Stimulated activated naive B cell treated with anti-CD40 and anti-IgM and Interleukin-4, amounts not matched to agents 10 μg/mL and 1 μg/mL and 100 μg/mL, for 72 hours (primary cell): Measurements from ENCODE around the gene SLC2A5.

ENCODE experiments used
- ATAC-seq, 2 donors: fragments of 150-1000 bp; cut with Tn5 transposase; replicated peaks; 2 replicates each; pipeline ENCODE4 v1.10.0; 2021; ENCODE audit warnings: moderate library complexity in 1 of 2
- DNase-seq: peaks from one replicate; pipeline ENCODE4 v3.0.0; 2021
- H3K27ac Mint-ChIP-seq: one replicate; pipeline ENCODE4 v1.8.0; 2022; ENCODE audit warnings: mild to moderate bottlenecking, mixed read lengths
- H3K27me3 Mint-ChIP-seq, 2 donors: one replicate each; pipeline ENCODE4 v1.8.0; 2022; ENCODE audit warnings: mixed read lengths in 2 of 2
- H3K36me3 Mint-ChIP-seq, 2 donors: one replicate each; pipeline ENCODE4 v1.8.0; 2022; ENCODE audit warnings: mixed read lengths in 2 of 2, mild to moderate bottlenecking in 1 of 2
- H3K4me1 Mint-ChIP-seq, 2 donors: one replicate each; pipeline ENCODE4 v1.8.0; 2022; ENCODE audit warnings: mixed read lengths in 2 of 2, mild to moderate bottlenecking in 1 of 2
- H3K4me3 Mint-ChIP-seq, 2 donors: one replicate each; pipeline ENCODE4 v1.8.0; 2022; ENCODE audit warnings: mild to moderate bottlenecking in 2 of 2, mixed read lengths in 2 of 2, moderate library complexity in 1 of 2
- H3K9me3 Mint-ChIP-seq, 2 donors: one replicate each; pipeline ENCODE4 v1.8.0; 2022; ENCODE audit warnings: mixed read lengths in 2 of 2, mild to moderate bottlenecking in 1 of 2

The SLC2A5 gene, protein sequence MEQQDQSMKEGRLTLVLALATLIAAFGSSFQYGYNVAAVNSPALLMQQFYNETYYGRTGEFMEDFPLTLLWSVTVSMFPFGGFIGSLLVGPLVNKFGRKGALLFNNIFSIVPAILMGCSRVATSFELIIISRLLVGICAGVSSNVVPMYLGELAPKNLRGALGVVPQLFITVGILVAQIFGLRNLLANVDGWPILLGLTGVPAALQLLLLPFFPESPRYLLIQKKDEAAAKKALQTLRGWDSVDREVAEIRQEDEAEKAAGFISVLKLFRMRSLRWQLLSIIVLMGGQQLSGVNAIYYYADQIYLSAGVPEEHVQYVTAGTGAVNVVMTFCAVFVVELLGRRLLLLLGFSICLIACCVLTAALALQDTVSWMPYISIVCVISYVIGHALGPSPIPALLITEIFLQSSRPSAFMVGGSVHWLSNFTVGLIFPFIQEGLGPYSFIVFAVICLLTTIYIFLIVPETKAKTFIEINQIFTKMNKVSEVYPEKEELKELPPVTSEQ

DNA sequence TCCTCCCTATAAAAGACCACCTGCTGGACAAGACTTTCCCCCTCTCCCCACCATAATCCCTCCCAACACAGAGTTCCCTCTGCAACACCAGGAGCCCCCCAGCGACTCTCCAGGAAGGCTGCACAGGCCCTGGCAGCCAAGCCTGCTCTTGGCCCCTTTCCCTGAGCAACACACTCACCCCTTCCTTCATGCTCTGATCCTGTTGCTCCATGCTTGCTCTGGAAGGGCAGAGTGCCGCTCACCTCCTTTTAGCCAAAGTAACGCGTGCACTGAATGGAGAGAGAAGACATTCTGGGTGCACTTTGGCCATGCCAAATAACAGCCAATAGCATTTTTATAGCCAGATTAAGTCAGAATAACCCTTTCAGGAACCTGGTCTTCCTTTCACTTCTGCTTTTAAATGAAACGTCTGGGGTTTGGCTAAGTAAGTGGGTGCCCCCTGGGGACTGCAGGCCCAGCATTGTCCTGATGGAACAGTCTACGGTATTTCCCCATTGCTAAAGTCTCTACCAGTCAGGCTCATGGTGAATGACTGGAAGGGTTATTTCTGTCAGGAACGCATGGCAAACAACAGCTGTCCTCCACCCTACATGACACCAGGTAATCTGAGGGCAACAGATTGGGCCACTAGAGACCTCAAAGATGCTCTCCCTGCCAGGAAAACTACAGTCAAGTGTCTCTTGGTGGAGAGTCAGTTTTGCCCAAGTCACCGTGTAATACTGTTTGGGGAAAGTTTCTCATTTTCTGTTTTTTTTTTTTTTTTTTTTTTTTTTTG is at the start of gene SLC2A5:
Gene SLC2A5 (minus strand): TSS at position 310 of the 775 bp plus-strand sequence. CDS start 99 bp downstream, at position 211.
- Mint-ChIP-seq H3K27me3 (peaks cover 0 to 4% of the 10 kb centered on the region in 2 donors), H3K27ac (peak within 1 kb of the TSS; percentile 95), H3K36me3 (peaks cover 0 to 9% of the 10 kb centered on the region in 2 donors), H3K4me1 (peaks cover 39 to 87% of the 10 kb centered on the region in 2 donors), H3K4me3 (peak within 1 kb of the TSS; percentile 87 to 88), H3K9me3 (no peaks in the 10 kb centered on the region)
- DNase-seq (peak; percentile 90), ATAC-seq (peak; percentile 96 to 98)

DNA sequence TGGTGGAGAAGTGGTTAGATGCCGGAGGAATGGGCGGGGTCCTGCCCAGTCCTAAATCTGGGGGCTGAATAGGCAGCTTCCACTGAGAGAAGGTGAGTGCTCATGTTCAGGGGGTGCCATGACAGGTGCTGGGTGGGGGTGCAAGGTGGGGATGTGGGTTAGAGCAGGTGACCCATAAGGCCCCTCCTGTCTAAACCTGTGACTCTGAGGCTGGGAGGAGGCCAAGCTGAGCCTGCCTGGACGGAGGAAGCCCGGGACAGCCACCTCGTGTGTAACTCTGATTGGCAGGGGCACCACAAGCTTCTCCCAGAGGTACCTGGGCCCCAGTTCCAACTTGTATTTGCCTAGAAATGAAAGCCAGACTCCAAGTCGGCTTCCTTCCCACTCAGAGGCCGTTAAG is 48.8 kb upstream of the SLC2A5 start:
- ATAC-seq, result no peak
- no peak overlapping the region for H3K4me3 Mint-ChIP-seq
- no peak for DNase-seq
- H3K36me3 Mint-ChIP-seq, result peaks cover 25 to 44% of the 10 kb centered on the region in 2 donors
- H3K27me3 Mint-ChIP-seq, result no peaks in the 10 kb centered on the region
- H3K27ac Mint-ChIP-seq, result peak overlapping the region; percentile 51
- peaks cover 33 to 44% of the 10 kb centered on the region in 2 donors for H3K4me1 Mint-ChIP-seq
- no peaks in the 10 kb centered on the region for H3K9me3 Mint-ChIP-seq

DNA sequence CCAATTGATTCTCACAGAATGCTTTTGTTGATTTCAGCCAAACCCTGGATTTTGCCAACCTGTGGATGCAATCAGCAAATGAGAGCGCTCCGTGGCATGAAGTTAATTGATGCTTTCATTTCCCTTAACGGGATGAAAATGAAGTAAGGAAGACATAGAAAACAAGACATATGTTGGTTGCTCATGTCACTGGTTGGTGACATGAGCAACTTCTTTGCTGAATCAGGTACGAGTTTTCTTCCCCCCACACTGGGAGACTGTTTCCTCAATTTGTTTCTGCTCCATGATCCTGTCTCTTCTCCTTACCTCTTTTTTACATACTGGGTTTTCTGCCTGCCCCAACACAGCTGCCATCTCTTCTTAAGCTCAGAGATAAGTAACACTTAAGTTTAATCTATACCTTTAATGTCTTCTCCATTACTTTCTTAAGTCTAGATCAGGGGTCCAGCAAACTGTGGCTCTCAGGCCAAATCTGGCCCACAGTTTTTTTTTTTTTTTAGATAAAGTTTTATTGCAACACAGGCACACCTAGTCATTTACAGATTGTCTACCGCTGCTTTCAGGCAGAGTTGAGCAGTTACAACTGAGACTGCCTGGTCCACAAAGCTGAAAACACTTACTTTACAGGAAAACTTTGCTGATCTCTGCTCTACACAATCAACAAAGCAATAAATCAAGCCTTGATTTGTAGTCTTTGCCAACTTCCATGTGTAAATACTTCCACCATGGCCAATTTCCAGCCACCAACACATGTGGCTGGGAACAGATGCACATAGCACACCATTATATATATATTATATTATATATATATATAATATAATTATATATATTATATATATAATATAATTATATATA is 46.1 kb upstream of the SLC2A5 start:
- H3K27ac Mint-ChIP-seq, result no peak overlapping the region
- no peaks in the 10 kb centered on the region for H3K9me3 Mint-ChIP-seq
- H3K4me3 Mint-ChIP-seq, result no peak overlapping the region
- no peaks in the 10 kb centered on the region for H3K27me3 Mint-ChIP-seq
- ATAC-seq, result no peak
- peaks cover 32 to 40% of the 10 kb centered on the region in 2 donors for H3K36me3 Mint-ChIP-seq
- DNase-seq, result no peak
- H3K4me1 Mint-ChIP-seq, result peaks cover 29 to 39% of the 10 kb centered on the region in 2 donors

DNA sequence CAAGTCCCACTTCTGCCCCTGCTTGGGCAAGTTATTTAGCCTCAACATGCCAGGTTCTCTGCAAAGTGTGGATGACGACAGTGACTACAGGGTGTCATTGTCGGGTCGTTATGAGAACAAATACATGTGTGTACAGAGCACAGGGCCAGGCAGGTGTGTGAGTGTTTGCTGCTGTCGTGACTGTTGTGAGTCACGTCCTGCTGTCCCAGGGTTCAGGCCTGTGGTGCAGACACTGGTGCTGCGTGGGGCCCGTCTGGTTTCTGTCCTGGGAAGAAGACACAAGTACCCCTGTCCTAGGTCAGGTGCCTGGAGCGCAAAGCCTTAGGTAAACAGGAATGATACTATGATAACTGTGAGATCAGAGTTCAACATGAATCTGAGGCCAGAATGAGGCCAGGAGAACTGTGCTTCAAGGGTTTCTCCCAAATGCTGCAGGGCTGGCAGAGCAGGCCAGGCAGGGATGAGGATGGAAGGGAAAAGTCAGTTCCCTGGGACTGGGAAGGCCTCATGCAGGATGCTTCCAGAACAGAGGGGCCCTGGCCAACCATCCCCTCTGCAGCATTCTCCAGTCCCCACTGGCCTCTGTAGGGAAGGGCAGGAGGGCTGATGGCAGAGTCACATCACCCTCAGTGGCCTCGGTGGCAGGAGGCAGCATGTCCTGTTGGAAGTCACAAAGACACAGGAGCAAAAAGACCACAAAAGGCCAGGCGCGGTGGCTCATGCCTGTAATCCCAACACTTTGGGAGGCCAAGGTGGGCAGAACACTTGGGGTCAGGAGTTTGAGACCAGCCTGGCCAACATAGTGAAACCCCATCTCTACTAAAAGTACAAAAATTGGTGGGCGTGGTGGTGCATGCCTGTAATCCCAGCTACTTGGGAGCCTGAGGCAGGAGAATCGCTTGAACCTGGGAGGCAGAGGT is 43.8 kb upstream of the SLC2A5 start:
- Mint-ChIP-seq H3K36me3 (peaks cover 30 to 39% of the 10 kb centered on the region in 2 donors), H3K4me1 (peaks cover 16 to 24% of the 10 kb centered on the region in 2 donors), H3K27ac (no peak overlapping the region), H3K27me3 (no peaks in the 10 kb centered on the region), H3K4me3 (no peak overlapping the region), H3K9me3 (no peaks in the 10 kb centered on the region)
- no peak for DNase-seq
- ATAC-seq, result no peak

DNA sequence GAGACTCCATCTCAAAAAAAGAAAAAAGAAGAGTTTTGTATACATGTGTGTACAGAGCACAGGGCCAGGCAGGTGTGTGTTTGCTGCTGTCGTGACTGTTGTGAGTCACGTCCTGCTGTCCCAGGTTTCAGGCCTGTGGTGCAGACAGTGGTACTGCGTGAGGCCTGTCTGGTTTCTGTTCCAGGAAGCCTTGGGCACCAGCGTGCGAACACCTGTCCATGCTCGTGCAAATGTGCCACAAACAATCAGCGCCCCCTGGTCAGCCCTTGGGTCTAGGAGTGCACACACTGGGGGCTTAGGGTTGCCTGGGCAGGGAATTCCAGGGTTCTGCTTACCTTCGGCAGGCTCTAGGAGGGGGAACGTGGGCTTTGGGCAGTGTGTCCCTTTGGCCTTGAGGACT is 42.5 kb upstream of the SLC2A5 start:
- Mint-ChIP-seq H3K27me3 (no peaks in the 10 kb centered on the region), H3K36me3 (peaks cover 29 to 39% of the 10 kb centered on the region in 2 donors), H3K9me3 (no peaks in the 10 kb centered on the region), H3K4me3 (no peak overlapping the region), H3K27ac (peak overlapping the region; percentile 38), H3K4me1 (peaks cover 11 to 17% of the 10 kb centered on the region in 2 donors)
- ATAC-seq, result peak; percentile 50 to 59
- no peak for DNase-seq

DNA sequence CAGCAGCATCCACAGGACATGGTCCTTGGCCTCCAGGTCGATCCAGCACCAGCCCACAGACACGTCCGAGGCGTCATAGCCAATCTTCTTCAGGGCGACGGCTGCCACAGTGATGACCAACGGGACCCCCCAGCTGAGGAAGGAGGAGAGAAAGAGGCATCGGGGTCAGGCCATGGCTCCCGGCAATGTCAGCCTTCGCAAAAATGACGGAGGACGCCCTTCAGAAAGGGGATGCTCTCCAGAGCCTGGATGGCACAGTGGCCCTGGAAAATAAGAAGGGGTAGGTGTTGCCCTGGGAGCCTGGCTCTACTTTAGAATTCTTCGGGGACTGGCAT is 41.9 kb upstream of the SLC2A5 start:
- ATAC-seq, result no peak
- peaks cover 11 to 17% of the 10 kb centered on the region in 2 donors for H3K4me1 Mint-ChIP-seq
- peaks cover 29 to 44% of the 10 kb centered on the region in 2 donors for H3K36me3 Mint-ChIP-seq
- no peak for DNase-seq
- no peaks in the 10 kb centered on the region for H3K9me3 Mint-ChIP-seq
- no peak overlapping the region for H3K27ac Mint-ChIP-seq
- no peaks in the 10 kb centered on the region for H3K27me3 Mint-ChIP-seq
- H3K4me3 Mint-ChIP-seq, result no peak overlapping the region

DNA sequence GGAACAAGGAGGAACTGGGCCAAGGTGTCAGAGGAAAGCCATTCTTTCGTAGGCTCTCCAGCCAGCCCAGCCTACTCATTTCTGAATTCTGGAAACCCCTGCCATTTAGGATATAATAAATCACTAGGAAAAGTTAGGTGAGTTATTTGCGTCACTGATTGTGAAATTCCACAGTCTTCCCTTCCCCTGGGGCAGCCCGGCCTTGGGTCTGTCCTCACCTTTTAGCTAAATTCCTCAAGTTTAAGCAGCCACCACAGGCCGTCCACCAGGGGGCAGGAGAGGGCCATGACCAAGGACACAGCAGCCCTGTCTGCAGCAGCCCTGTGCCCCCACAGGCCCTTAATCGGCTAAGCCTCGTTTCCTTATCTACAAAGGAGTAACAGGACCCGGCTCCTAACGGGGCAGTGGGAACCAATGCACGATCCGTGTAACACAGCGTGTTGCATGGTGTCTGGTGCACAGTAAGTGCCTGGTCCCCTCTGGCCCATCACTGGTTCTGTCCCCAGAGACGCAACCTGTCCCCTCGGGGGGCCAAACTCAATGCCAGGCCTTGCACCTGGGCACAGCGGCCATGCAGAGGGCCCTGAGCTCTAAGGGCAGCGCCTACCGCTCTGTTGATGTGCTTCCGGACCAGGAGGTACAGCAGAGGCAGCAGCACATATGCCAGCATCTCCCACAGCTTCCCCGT is 41.4 kb upstream of the SLC2A5 start:
- Mint-ChIP-seq H3K4me3 (no peak overlapping the region), H3K27me3 (no peaks in the 10 kb centered on the region), H3K9me3 (no peaks in the 10 kb centered on the region), H3K36me3 (peaks cover 29 to 47% of the 10 kb centered on the region in 2 donors), H3K4me1 (peaks cover 11 to 17% of the 10 kb centered on the region in 2 donors), H3K27ac (no peak overlapping the region)
- peak; percentile 86 to 88 for ATAC-seq
- DNase-seq, result peak; percentile 70

DNA sequence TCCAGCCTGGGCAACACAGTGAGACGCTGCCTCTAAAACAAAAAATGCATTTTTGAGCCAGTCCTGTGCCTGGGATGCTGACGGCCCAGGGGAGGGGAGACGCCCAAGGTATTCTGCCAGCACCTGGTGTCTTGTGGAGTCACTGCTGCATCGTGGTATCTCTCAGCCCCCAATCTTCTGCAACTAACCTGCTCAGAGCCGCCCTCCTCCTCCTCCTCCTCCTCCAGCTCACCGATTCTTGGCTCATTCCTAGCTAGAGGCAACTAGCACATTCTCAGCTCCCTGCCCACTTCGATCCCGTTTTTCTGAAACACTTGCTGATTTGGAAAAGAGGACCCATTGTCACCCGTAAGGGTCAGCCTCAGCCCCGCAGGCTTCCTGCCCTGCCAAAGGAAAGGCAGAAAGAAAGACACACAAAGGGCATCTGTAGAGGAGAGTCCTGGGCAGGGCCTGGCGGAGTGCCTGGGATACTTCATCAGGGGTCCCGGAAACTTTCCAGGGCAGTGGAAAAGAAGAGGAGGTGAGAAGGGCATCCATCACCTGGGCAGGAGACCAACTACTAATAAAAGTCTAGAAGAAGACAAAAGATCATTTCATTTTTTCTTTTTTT is 38.7 kb upstream of the SLC2A5 start:
- ATAC-seq, result no peak
- Mint-ChIP-seq H3K4me3 (no peak overlapping the region), H3K9me3 (no peaks in the 10 kb centered on the region), H3K27ac (no peak overlapping the region), H3K4me1 (peaks cover 9 to 17% of the 10 kb centered on the region in 2 donors), H3K36me3 (peaks cover 32 to 56% of the 10 kb centered on the region in 2 donors), H3K27me3 (no peaks in the 10 kb centered on the region)
- no peak for DNase-seq

DNA sequence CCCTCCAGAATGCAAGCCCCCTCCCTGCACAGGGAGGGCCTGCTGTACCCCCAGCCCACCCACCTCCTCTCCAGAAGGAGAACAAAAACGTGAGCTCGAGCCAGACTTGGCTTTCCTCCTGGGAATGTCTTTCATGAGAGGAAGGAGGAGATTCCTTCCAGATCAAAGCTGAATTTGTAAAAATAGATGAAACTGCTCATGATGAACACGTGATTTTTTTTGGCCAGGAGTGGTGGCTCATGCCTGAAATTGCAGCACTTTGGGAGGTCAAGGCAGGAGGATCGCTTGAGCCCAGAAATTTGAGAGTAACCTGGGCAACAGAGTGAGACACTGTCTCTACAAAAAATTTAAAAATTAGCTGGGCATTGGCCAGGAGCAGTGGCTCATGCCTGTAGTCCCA is 37.7 kb upstream of the SLC2A5 start:
- H3K9me3 Mint-ChIP-seq, result no peaks in the 10 kb centered on the region
- peaks cover 9 to 17% of the 10 kb centered on the region in 2 donors for H3K4me1 Mint-ChIP-seq
- DNase-seq (no peak), ATAC-seq (no peak)
- H3K36me3 Mint-ChIP-seq, result peaks cover 32 to 62% of the 10 kb centered on the region in 2 donors
- H3K27ac Mint-ChIP-seq, result peak overlapping the region; percentile 62
- no peak overlapping the region for H3K4me3 Mint-ChIP-seq
- no peaks in the 10 kb centered on the region for H3K27me3 Mint-ChIP-seq

DNA sequence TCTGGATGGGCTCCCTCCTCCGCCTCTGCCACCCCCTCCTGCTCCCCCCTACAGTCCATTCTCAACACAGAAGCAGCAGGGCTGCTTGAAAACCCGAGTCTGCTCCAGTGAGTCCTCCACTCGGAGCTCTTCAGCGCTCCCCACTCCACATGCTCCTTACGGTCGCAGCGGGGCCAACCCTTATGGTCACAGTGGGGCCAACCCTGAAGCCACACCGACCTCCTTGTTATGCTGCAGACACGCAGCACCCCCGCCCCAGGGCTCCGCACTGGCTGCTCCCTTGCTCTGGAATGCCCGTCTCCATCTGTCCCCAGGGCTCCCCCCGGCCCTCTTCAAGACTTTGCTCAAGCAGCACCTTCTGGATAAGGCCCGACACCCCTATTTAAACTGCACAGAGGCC is 36.9 kb upstream of the SLC2A5 start:
- peaks cover 25 to 55% of the 10 kb centered on the region in 2 donors for H3K36me3 Mint-ChIP-seq
- H3K27me3 Mint-ChIP-seq, result no peaks in the 10 kb centered on the region
- no peak for ATAC-seq
- H3K27ac Mint-ChIP-seq, result peak overlapping the region; percentile 14
- no peaks in the 10 kb centered on the region for H3K9me3 Mint-ChIP-seq
- DNase-seq, result no peak
- H3K4me1 Mint-ChIP-seq, result peaks cover 7 to 8% of the 10 kb centered on the region in 2 donors
- H3K4me3 Mint-ChIP-seq, result no peak overlapping the region

DNA sequence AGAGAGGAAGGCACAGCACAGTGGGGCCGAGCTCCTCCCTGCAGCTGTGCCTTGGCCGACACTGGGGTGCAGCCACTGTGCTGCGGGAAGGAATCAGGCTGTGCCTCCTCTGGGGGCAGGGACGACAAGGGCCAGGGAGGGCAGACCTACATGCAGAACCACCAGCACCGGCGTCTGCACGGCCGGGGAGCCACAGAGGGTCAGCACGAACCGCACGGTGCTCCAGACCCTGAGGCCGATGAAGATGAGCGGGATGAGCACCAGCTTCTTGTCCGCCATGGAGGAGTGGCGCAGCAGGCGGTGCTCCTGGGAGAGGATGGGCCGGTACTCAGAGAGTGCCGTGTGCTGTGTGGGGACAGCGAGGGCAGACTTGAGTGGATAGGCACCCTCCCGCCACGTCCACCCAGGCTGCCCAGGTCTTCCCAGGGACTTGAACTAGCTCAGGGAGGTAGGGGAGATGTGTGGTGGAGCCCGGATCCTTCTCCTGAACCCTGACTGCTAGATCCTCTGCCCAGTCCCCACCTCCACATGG is 36.0 kb upstream of the SLC2A5 start:
- peaks cover 24 to 51% of the 10 kb centered on the region in 2 donors for H3K36me3 Mint-ChIP-seq
- no peak overlapping the region for H3K4me3 Mint-ChIP-seq
- H3K9me3 Mint-ChIP-seq, result no peaks in the 10 kb centered on the region
- H3K27ac Mint-ChIP-seq, result no peak overlapping the region
- H3K4me1 Mint-ChIP-seq, result peaks cover 0 to under 1% of the 10 kb centered on the region in 2 donors
- DNase-seq (no peak), ATAC-seq (no peak)
- no peaks in the 10 kb centered on the region for H3K27me3 Mint-ChIP-seq

DNA sequence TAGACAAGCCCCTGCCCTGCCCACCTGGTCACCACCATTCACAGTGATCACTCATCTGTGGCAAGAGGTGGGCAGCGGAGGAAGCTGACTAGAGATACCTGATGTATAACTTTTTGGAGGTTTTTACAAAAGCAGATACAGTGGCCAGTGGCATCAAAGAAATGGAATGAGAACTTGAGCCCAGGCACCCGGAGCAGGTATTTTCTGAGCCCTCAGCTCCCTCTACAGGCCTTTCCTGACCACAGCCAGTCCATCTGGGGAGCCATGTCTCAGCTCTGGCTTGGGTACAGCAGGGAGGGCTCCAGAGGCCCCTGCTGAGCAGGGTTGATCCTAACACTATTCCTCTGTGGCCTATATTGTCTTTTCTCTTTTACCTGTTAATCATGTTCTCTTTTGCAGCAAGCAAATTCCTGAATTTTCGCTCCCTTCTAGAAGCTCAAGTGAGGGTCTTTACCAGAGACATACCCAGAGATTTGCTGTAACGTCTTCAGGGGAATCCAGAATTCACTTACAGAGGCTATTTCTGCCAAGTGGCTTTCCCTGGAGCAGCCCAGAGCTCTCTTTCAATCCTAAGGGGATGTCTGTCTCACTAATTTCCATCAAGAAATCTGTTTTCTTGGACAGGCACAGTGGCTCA is 32.2 kb upstream of the SLC2A5 start:
- Mint-ChIP-seq H3K4me1 (no peaks in the 10 kb centered on the region), H3K36me3 (peaks cover 13 to 42% of the 10 kb centered on the region in 2 donors), H3K9me3 (no peaks in the 10 kb centered on the region), H3K27ac (no peak overlapping the region), H3K27me3 (no peaks in the 10 kb centered on the region), H3K4me3 (no peak overlapping the region)
- ATAC-seq (peak; percentile 91 to 96), DNase-seq (peak; percentile 36)
